ENCODE measurements around the gene ANKRD17. TPM values are rescaled to one million over a fixed set of nuclear protein-coding genes. Genes with fewer than 3 reads are reported as not detected.

Gene ANKRD17
- total RNA-seq, 2 donors from 2014 or later = 47.1 to 56.3 TPM

GRCh38 chr4:73087871-73088270 is 170.7 kb downstream of the ANKRD17 start:
- no peak for DNase-seq (ENCODE audit: low spot score)
- peaks cover 0 to 2% of the 10 kb centered on the region in 2 donors for H3K4me1 ChIP-seq
- H3K27ac ChIP-seq = no peak overlapping the region
- no peaks in the 10 kb centered on the region for H3K9me3 ChIP-seq
- H3K27me3 ChIP-seq = no peaks in the 10 kb centered on the region
- H3K36me3 ChIP-seq = peaks cover 31% of the 10 kb centered on the region
- no peak overlapping the region for H3K4me3 ChIP-seq
- no peak for TF ChIP-seq CTCF (IDR thresholded peaks at IDR 0.05)

GRCh38 chr4:73086095-73086868 is 172.3 kb downstream of the ANKRD17 start:
- Histone ChIP-seq H3K27ac (no peak overlapping the region), H3K4me3 (no peak overlapping the region), H3K4me1 (no peaks in the 10 kb centered on the region), H3K9me3 (no peaks in the 10 kb centered on the region), H3K36me3 (peaks cover 35% of the 10 kb centered on the region), H3K27me3 (no peaks in the 10 kb centered on the region)
- TF ChIP-seq CTCF (IDR thresholded peaks at IDR 0.05) = no peak
- DNase-seq (ENCODE audit: low spot score) = no peak

- no peak overlapping the region for H3K27ac ChIP-seq
- no peaks in the 10 kb centered on the region for H3K27me3 ChIP-seq
- no peaks in the 10 kb centered on the region for H3K9me3 ChIP-seq
- H3K36me3 ChIP-seq = peaks cover 44% of the 10 kb centered on the region
- peaks cover 0 to 6% of the 10 kb centered on the region in 2 donors for H3K4me1 ChIP-seq
- TF ChIP-seq CTCF (IDR thresholded peaks at IDR 0.05) = no peak
- DNase-seq (ENCODE audit: low spot score) = no peak
- no peak overlapping the region for H3K4me3 ChIP-seq
Measured at GRCh38 chr4:73080789-73081188, 177.8 kb downstream of the ANKRD17 start.

GRCh38 chr4:73075832-73076231 is 182.8 kb downstream of the ANKRD17 start:
- Histone ChIP-seq H3K4me1 (peaks cover 0 to 3% of the 10 kb centered on the region in 2 donors), H3K4me3 (no peak overlapping the region), H3K27ac (no peak overlapping the region), H3K27me3 (no peaks in the 10 kb centered on the region), H3K9me3 (no peaks in the 10 kb centered on the region), H3K36me3 (peaks cover 38% of the 10 kb centered on the region)
- no peak for TF ChIP-seq CTCF (IDR thresholded peaks at IDR 0.05)
- no peak for DNase-seq (ENCODE audit: low spot score)

- H3K9me3 ChIP-seq = no peaks in the 10 kb centered on the region
- no peak for DNase-seq (ENCODE audit: low spot score)
- peak overlapping the region; percentile 94 to 98 for H3K27ac ChIP-seq
- H3K36me3 ChIP-seq = peaks cover 6% of the 10 kb centered on the region
- H3K27me3 ChIP-seq = no peaks in the 10 kb centered on the region
- TF ChIP-seq CTCF (IDR thresholded peaks at IDR 0.05) = no peak
- H3K4me1 ChIP-seq = peaks cover 0 to 5% of the 10 kb centered on the region in 2 donors
- peak overlapping the region; percentile 81 to 91 for H3K4me3 ChIP-seq
Measured at GRCh38 chr4:73070074-73070390, 188.6 kb downstream of the ANKRD17 start.

Data from right atrium auricular region (tissue), 2 donors.